ENCODE results near the gene LRRC3B.

LRRC3B gene

GRCh38 chr3:26630669-26631389 is 8.3 kb downstream of the LRRC3B start:
- no peak overlapping the region for H3K9ac ChIP-seq (ENCODE audit: low read length)
- H3K79me1 ChIP-seq (replicated peaks; ENCODE audit: low read length, poor library complexity, severe bottlenecking), result no peaks in the 10 kb centered on the region
- no peak overlapping the region for H2BK5ac ChIP-seq (ENCODE audit: low read depth, low read length, poor library complexity, severe bottlenecking)
- no peak overlapping the region for H2BK15ac ChIP-seq (ENCODE audit: low read depth, poor library complexity, severe bottlenecking)
- H3K9me3 ChIP-seq (ENCODE audit: control insufficient read depth, low read length), result peaks cover 5% of the 10 kb centered on the region
- H4K91ac ChIP-seq (ENCODE audit: low read length), result no peak overlapping the region
- no peak overlapping the region for H3K18ac ChIP-seq (ENCODE audit: low read depth in 1 of 2, low read length in 2 of 2)
- H2AFZ ChIP-seq (ENCODE audit: low read depth, low read length), result no peak overlapping the region
- WGBS, result 88% methylated on average over 4 of the region's 4 CpGs
- no peak overlapping the region for H3K27ac ChIP-seq (ENCODE audit: low read length, poor library complexity, severe bottlenecking)
- H3K4me3 ChIP-seq (ENCODE audit: insufficient read depth in 1 of 2, low read depth in 1 of 2, low read length in 2 of 2), result no peak overlapping the region
- no peaks in the 10 kb centered on the region for H3K4me1 ChIP-seq (ENCODE audit: control insufficient read depth, insufficient read depth, low read depth, low read length)
- H4K8ac ChIP-seq (ENCODE audit: low read length), result no peak overlapping the region
- no peak overlapping the region for H3K23ac ChIP-seq (ENCODE audit: low read length in 2 of 2)
- H2BK12ac ChIP-seq (ENCODE audit: low read length in 2 of 2), result no peak overlapping the region
- no peak overlapping the region for H3K14ac ChIP-seq (ENCODE audit: low read length in 2 of 2)
- H2BK120ac ChIP-seq (ENCODE audit: low read depth, low read length), result no peak overlapping the region
- DNase-seq, result no peak
- H3K4ac ChIP-seq (ENCODE audit: low read depth in 1 of 2, low read length in 2 of 2), result no peak overlapping the region
- H2AK5ac ChIP-seq (ENCODE audit: low read length, severe bottlenecking), result no peak overlapping the region
- no peaks in the 10 kb centered on the region for H3K36me3 ChIP-seq (ENCODE audit: control insufficient read depth in 1 of 2, insufficient read depth in 2 of 2, low read depth in 1 of 2, low read length in 2 of 2)
- no peaks in the 10 kb centered on the region for H3K27me3 ChIP-seq (ENCODE audit: control insufficient read depth in 1 of 2, insufficient read depth in 1 of 2, low read length in 2 of 2)
- no peak overlapping the region for H3K4me2 ChIP-seq (ENCODE audit: low read length, poor library complexity, severe bottlenecking)

- no peak overlapping the region for H2BK120ac ChIP-seq (ENCODE audit: low read depth, low read length)
- H4K91ac ChIP-seq (ENCODE audit: low read length), result no peak overlapping the region
- H3K36me3 ChIP-seq (ENCODE audit: control insufficient read depth in 1 of 2, insufficient read depth in 2 of 2, low read depth in 1 of 2, low read length in 2 of 2), result no peaks in the 10 kb centered on the region
- no peak overlapping the region for H3K9ac ChIP-seq (ENCODE audit: low read length)
- no CpG with 5 or more reads among the region's 1 CpG for WGBS
- no peak overlapping the region for H2AFZ ChIP-seq (ENCODE audit: low read depth, low read length)
- no peak for DNase-seq
- H3K27me3 ChIP-seq (ENCODE audit: control insufficient read depth in 1 of 2, insufficient read depth in 1 of 2, low read length in 2 of 2), result no peaks in the 10 kb centered on the region
- H3K79me1 ChIP-seq (replicated peaks; ENCODE audit: low read length, poor library complexity, severe bottlenecking), result no peaks in the 10 kb centered on the region
- no peak overlapping the region for H2BK5ac ChIP-seq (ENCODE audit: low read depth, low read length, poor library complexity, severe bottlenecking)
- H3K14ac ChIP-seq (ENCODE audit: low read length in 2 of 2), result no peak overlapping the region
- H3K4me1 ChIP-seq (ENCODE audit: control insufficient read depth, insufficient read depth, low read depth, low read length), result no peaks in the 10 kb centered on the region
- no peak overlapping the region for H3K4me3 ChIP-seq (ENCODE audit: insufficient read depth in 1 of 2, low read depth in 1 of 2, low read length in 2 of 2)
- no peak overlapping the region for H3K4me2 ChIP-seq (ENCODE audit: low read length, poor library complexity, severe bottlenecking)
- no peak overlapping the region for H2BK12ac ChIP-seq (ENCODE audit: low read length in 2 of 2)
- no peak overlapping the region for H2AK5ac ChIP-seq (ENCODE audit: low read length, severe bottlenecking)
- H3K4ac ChIP-seq (ENCODE audit: low read depth in 1 of 2, low read length in 2 of 2), result no peak overlapping the region
- H2BK15ac ChIP-seq (ENCODE audit: low read depth, poor library complexity, severe bottlenecking), result no peak overlapping the region
- H3K23ac ChIP-seq (ENCODE audit: low read length in 2 of 2), result no peak overlapping the region
- H4K8ac ChIP-seq (ENCODE audit: low read length), result no peak overlapping the region
- peaks cover 5% of the 10 kb centered on the region for H3K9me3 ChIP-seq (ENCODE audit: control insufficient read depth, low read length)
- no peak overlapping the region for H3K27ac ChIP-seq (ENCODE audit: low read length, poor library complexity, severe bottlenecking)
- H3K18ac ChIP-seq (ENCODE audit: low read depth in 1 of 2, low read length in 2 of 2), result no peak overlapping the region
These were observed 8.8 kb downstream of the LRRC3B start for GRCh38 chr3:26631390-26631738.

GRCh38 chr3:26634601-26635000 is 12.0 kb downstream of the LRRC3B start:
- Histone ChIP-seq H3K4me1 (ENCODE audit: control insufficient read depth, insufficient read depth, low read depth, low read length) (no peaks in the 10 kb centered on the region), H2BK5ac (ENCODE audit: low read depth, low read length, poor library complexity, severe bottlenecking) (no peak overlapping the region), H2BK12ac (ENCODE audit: low read length in 2 of 2) (no peak overlapping the region), H3K36me3 (ENCODE audit: control insufficient read depth in 1 of 2, insufficient read depth in 2 of 2, low read depth in 1 of 2, low read length in 2 of 2) (no peaks in the 10 kb centered on the region), H2BK15ac (ENCODE audit: low read depth, poor library complexity, severe bottlenecking) (no peak overlapping the region), H3K9ac (ENCODE audit: low read length) (no peak overlapping the region), H3K14ac (ENCODE audit: low read length in 2 of 2) (no peak overlapping the region), H3K4me3 (ENCODE audit: insufficient read depth in 1 of 2, low read depth in 1 of 2, low read length in 2 of 2) (no peak overlapping the region), H3K9me3 (ENCODE audit: control insufficient read depth, low read length) (peaks cover 9% of the 10 kb centered on the region), H3K18ac (ENCODE audit: low read depth in 1 of 2, low read length in 2 of 2) (no peak overlapping the region), H3K23ac (ENCODE audit: low read length in 2 of 2) (no peak overlapping the region), H3K4ac (ENCODE audit: low read depth in 1 of 2, low read length in 2 of 2) (no peak overlapping the region), H2AK5ac (ENCODE audit: low read length, severe bottlenecking) (no peak overlapping the region), H2BK120ac (ENCODE audit: low read depth, low read length) (no peak overlapping the region), H4K8ac (ENCODE audit: low read length) (no peak overlapping the region), H3K79me1 (replicated peaks; ENCODE audit: low read length, poor library complexity, severe bottlenecking) (no peaks in the 10 kb centered on the region), H3K27ac (ENCODE audit: low read length, poor library complexity, severe bottlenecking) (no peak overlapping the region), H3K4me2 (ENCODE audit: low read length, poor library complexity, severe bottlenecking) (no peak overlapping the region), H3K27me3 (ENCODE audit: control insufficient read depth in 1 of 2, insufficient read depth in 1 of 2, low read length in 2 of 2) (no peaks in the 10 kb centered on the region), H2AFZ (ENCODE audit: low read depth, low read length) (no peak overlapping the region), H4K91ac (ENCODE audit: low read length) (no peak overlapping the region)
- DNase-seq, result no peak
- 72% methylated on average over 5 of the region's 5 CpGs for WGBS

- no peak overlapping the region for H3K4me3 ChIP-seq (ENCODE audit: insufficient read depth in 1 of 2, low read depth in 1 of 2, low read length in 2 of 2)
- H3K27me3 ChIP-seq (ENCODE audit: control insufficient read depth in 1 of 2, insufficient read depth in 1 of 2, low read length in 2 of 2), result no peaks in the 10 kb centered on the region
- no peak overlapping the region for H3K14ac ChIP-seq (ENCODE audit: low read length in 2 of 2)
- peaks cover 9% of the 10 kb centered on the region for H3K9me3 ChIP-seq (ENCODE audit: control insufficient read depth, low read length)
- no peak overlapping the region for H2BK12ac ChIP-seq (ENCODE audit: low read length in 2 of 2)
- H4K8ac ChIP-seq (ENCODE audit: low read length), result no peak overlapping the region
- no peak for DNase-seq
- no peaks in the 10 kb centered on the region for H3K36me3 ChIP-seq (ENCODE audit: control insufficient read depth in 1 of 2, insufficient read depth in 2 of 2, low read depth in 1 of 2, low read length in 2 of 2)
- H3K9ac ChIP-seq (ENCODE audit: low read length), result no peak overlapping the region
- no peak overlapping the region for H2AFZ ChIP-seq (ENCODE audit: low read depth, low read length)
- H2AK5ac ChIP-seq (ENCODE audit: low read length, severe bottlenecking), result no peak overlapping the region
- no peaks in the 10 kb centered on the region for H3K79me1 ChIP-seq (replicated peaks; ENCODE audit: low read length, poor library complexity, severe bottlenecking)
- H3K27ac ChIP-seq (ENCODE audit: low read length, poor library complexity, severe bottlenecking), result no peak overlapping the region
- H2BK15ac ChIP-seq (ENCODE audit: low read depth, poor library complexity, severe bottlenecking), result no peak overlapping the region
- no peak overlapping the region for H3K4ac ChIP-seq (ENCODE audit: low read depth in 1 of 2, low read length in 2 of 2)
- 92% methylated on average over 1 of the region's 1 CpG for WGBS
- H4K91ac ChIP-seq (ENCODE audit: low read length), result no peak overlapping the region
- no peak overlapping the region for H2BK120ac ChIP-seq (ENCODE audit: low read depth, low read length)
- H2BK5ac ChIP-seq (ENCODE audit: low read depth, low read length, poor library complexity, severe bottlenecking), result no peak overlapping the region
- no peaks in the 10 kb centered on the region for H3K4me1 ChIP-seq (ENCODE audit: control insufficient read depth, insufficient read depth, low read depth, low read length)
- H3K18ac ChIP-seq (ENCODE audit: low read depth in 1 of 2, low read length in 2 of 2), result no peak overlapping the region
- no peak overlapping the region for H3K4me2 ChIP-seq (ENCODE audit: low read length, poor library complexity, severe bottlenecking)
- H3K23ac ChIP-seq (ENCODE audit: low read length in 2 of 2), result no peak overlapping the region
These were observed 13.6 kb downstream of the LRRC3B start for GRCh38 chr3:26636096-26636727.
